ENCODE results near the gene FXYD1. TPM values are rescaled to one million over a fixed set of nuclear protein-coding genes. Genes with fewer than 3 reads are reported as not detected.

The FXYD1 gene
- polyA plus RNA-seq, 1 of the 3 experiments (the other 2 are of a cell fraction), result 0.12 TPM

DNA sequence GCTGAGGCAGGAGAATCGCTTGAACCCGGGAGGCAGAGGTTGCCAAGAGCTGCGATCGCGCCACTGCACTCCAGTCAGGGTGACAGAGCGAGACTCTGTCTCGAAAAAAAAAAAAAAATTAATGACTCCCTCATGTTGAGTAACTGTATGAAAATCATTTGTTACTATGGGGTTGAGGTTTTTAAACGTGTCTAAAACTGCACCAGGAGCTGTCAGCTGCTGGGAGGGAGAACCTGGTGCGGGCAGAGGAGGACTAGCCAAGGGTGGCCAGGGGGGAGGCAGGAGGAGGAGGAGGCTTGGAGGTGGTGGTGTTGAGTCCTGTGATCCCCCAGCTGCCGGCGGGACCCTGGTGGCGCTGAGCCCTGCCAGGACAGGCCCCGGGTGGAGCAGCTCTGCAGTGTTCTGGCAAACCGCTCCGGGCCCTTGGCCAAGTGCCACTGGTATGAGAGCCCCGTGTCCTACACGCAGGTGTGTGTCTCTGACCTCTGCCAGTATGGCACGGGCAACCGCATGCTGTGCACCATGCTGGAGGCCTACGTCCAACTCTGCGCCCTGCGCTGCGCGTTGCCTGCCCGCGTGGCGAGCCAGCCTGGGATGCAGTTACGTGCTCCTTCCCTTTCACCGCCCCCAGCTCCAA is 40.1 kb upstream of the FXYD1 start:
- Histone ChIP-seq H3K4me1 (ENCODE audit: control insufficient read depth in 1 of 2, insufficient read depth in 2 of 2, low read depth in 1 of 2, low read length in 1 of 2) (peaks cover 0 to 8% of the 10 kb centered on the region in 2 experiments; a peak in 1 of 4 replicates), H3F3A (replicated peaks; ENCODE audit: insufficient read depth) (no peaks in the 10 kb centered on the region), H3K9me3 (no peaks in the 10 kb centered on the region), H4K20me1 (ENCODE audit: insufficient read depth) (no peaks in the 10 kb centered on the region), H3K4me2 (no peak overlapping the region), H3K36me3 (replicated peaks in 1 of 2; ENCODE audit: control insufficient read depth in 1 of 2, insufficient read depth in 2 of 2, low read length in 1 of 2) (no peaks in the 10 kb centered on the region), H2AFZ (ENCODE audit: low read depth) (no peak overlapping the region), H3K4me3 (ENCODE audit: low read depth in 2 of 2, low read length in 1 of 2) (no peak overlapping the region), H3K27me3 (ENCODE audit: insufficient read depth) (no peaks in the 10 kb centered on the region), H3K79me2 (ENCODE audit: insufficient read depth) (no peaks in the 10 kb centered on the region), H3K9me2 (no peaks in the 10 kb centered on the region), H3K27ac (ENCODE audit: low read depth in 2 of 2, low read length in 1 of 2) (no peak overlapping the region), H3K9ac (no peak overlapping the region)
- no peak for TF ChIP-seq MEF2A (IDR thresholded peaks at IDR 0.05; ENCODE audit: borderline replicate concordance, low read depth)
- TF ChIP-seq, protein P1, sequence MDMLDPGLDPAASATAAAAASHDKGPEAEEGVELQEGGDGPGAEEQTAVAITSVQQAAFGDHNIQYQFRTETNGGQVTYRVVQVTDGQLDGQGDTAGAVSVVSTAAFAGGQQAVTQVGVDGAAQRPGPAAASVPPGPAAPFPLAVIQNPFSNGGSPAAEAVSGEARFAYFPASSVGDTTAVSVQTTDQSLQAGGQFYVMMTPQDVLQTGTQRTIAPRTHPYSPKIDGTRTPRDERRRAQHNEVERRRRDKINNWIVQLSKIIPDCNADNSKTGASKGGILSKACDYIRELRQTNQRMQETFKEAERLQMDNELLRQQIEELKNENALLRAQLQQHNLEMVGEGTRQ (IDR thresholded peaks at IDR 0.05; ENCODE audit: borderline replicate concordance, low read depth, low read length), result no peak
- WGBS (ENCODE audit: low lambda C conversion rate), result 76% methylated on average over 23 of the region's 29 CpGs
- DNase-seq, result no peak
- CTCF ChIA-PET, result interaction anchor here (0.8 to 5.2 kb wide), 7 partner anchors 12 to 69 kb away, joined by 3 to 27 read pairs (median 6); partner anchors contain the start of gene LGI4
- POLR2A ChIA-PET, result no interaction called here

GRCh38 chr19:35099155-35099896 is 39.3 kb upstream of the FXYD1 start:
- no peaks in the 10 kb centered on the region for H3K36me3 ChIP-seq (replicated peaks in 1 of 2; ENCODE audit: control insufficient read depth in 1 of 2, insufficient read depth in 2 of 2, low read length in 1 of 2)
- H3K79me2 ChIP-seq (ENCODE audit: insufficient read depth), result no peaks in the 10 kb centered on the region
- no peaks in the 10 kb centered on the region for H3K9me3 ChIP-seq
- H3F3A ChIP-seq (replicated peaks; ENCODE audit: insufficient read depth), result no peaks in the 10 kb centered on the region
- no peak for DNase-seq
- no peaks in the 10 kb centered on the region for H4K20me1 ChIP-seq (ENCODE audit: insufficient read depth)
- H3K4me3 ChIP-seq (ENCODE audit: low read depth in 2 of 2, low read length in 1 of 2), result no peak overlapping the region
- WGBS (ENCODE audit: low lambda C conversion rate), result 72% methylated on average over 18 of the region's 21 CpGs
- no peak overlapping the region for H3K9ac ChIP-seq
- no peak overlapping the region for H3K4me2 ChIP-seq
- no peaks in the 10 kb centered on the region; a peak in 1 of 4 replicates for H3K4me1 ChIP-seq (ENCODE audit: control insufficient read depth in 1 of 2, insufficient read depth in 2 of 2, low read depth in 1 of 2, low read length in 1 of 2)
- ChIA-PET POLR2A (no interaction called here), CTCF (interaction anchor here (0.9 to 5.2 kb wide), 8 partner anchors 10 to 70 kb away, joined by 3 to 27 read pairs (median 5); partner anchors contain the start of gene LGI4)
- H3K27me3 ChIP-seq (ENCODE audit: insufficient read depth), result no peaks in the 10 kb centered on the region
- H3K27ac ChIP-seq (ENCODE audit: low read depth in 2 of 2, low read length in 1 of 2), result no peak overlapping the region
- H2AFZ ChIP-seq (ENCODE audit: low read depth), result no peak overlapping the region
- no peaks in the 10 kb centered on the region for H3K9me2 ChIP-seq
- TF ChIP-seq, protein P1 (IDR thresholded peaks at IDR 0.05; ENCODE audit: borderline replicate concordance, low read depth, low read length), result no peak
- TF ChIP-seq ELF1 (IDR thresholded peaks at IDR 0.05), result no peak
- TF ChIP-seq, protein P2, sequence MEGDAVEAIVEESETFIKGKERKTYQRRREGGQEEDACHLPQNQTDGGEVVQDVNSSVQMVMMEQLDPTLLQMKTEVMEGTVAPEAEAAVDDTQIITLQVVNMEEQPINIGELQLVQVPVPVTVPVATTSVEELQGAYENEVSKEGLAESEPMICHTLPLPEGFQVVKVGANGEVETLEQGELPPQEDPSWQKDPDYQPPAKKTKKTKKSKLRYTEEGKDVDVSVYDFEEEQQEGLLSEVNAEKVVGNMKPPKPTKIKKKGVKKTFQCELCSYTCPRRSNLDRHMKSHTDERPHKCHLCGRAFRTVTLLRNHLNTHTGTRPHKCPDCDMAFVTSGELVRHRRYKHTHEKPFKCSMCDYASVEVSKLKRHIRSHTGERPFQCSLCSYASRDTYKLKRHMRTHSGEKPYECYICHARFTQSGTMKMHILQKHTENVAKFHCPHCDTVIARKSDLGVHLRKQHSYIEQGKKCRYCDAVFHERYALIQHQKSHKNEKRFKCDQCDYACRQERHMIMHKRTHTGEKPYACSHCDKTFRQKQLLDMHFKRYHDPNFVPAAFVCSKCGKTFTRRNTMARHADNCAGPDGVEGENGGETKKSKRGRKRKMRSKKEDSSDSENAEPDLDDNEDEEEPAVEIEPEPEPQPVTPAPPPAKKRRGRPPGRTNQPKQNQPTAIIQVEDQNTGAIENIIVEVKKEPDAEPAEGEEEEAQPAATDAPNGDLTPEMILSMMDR (IDR thresholded peaks at IDR 0.05), result no peak

Data from SK-N-SH (cell line).